A549 (cell line): ENCODE results near the gene ENHO. TPM values are rescaled to one million over a fixed set of nuclear protein-coding genes. Genes with fewer than 3 reads are reported as not detected.

Experiments used
- ATAC-seq, 2 experiments: fragments of 200-7000 bp in 1 of 2; fragments of >200 bp in 1 of 2; cut with Nextera tagmentation in 1 of 2; cut with Tn5 transposase in 1 of 2; 3 replicates each; pipeline versions ENCODE4 v1.8.0 to v1.9.1; 2018 to 2020; ENCODE audit warnings: mild to moderate bottlenecking in 1 of 2, moderate library complexity in 1 of 2
- CTCF ChIA-PET: fragments of 300-600 bp; sonication (Branson Sonifier 250); formaldehyde crosslinking; extraction: SDS; loops from one replicate; lab custom pipeline; 2021; ENCODE audit warnings: antibody characterized with exemption, inconsistent platforms; lab: Yijun Ruan, JAX
- POLR2A ChIA-PET: fragments of 350-600 bp; formaldehyde crosslinking; extraction: SDS; loops from one replicate; lab custom pipeline; 2021; ENCODE audit warnings: antibody characterized with exemption, inconsistent platforms; lab: Yijun Ruan, JAX
- DNase-seq, 2 experiments: peaks; one replicate each; pipeline versions ENCODE4 v3.0.0 to v3.0.0-alpha.2; 2011 to 2016; ENCODE audit warnings: low read depth in 1 of 2, low spot score in 1 of 2
- FAIRE-seq: peaks from 2 replicates; lab custom pipeline; 2011; peaks lifted over from hg19 to GRCh38; lab: Jason Lieb, UNC
- H3K27ac ChIP-seq, 2 experiments: fragments of >200 bp; sonication (Bioruptor Twin); formaldehyde crosslinking; 3 replicates each; pipeline ENCODE4 v1.5.1; 2016 to 2017
- H3K4me1 ChIP-seq: fragments of >200 bp; sonication (Bioruptor Twin); formaldehyde crosslinking; 3 replicates; pipeline ENCODE4 v1.6.1; 2016
- H3K4me2 ChIP-seq: fragments of >200 bp; sonication (Bioruptor Twin); formaldehyde crosslinking; 3 replicates; pipeline ENCODE4 v1.6.1; 2016
- H3K4me3 ChIP-seq: fragments of >200 bp; sonication (Bioruptor Twin); formaldehyde crosslinking; 3 replicates; pipeline ENCODE4 v1.5.1; 2016
- H3K9me3 ChIP-seq: fragments of >200 bp; sonication (Bioruptor Twin); formaldehyde crosslinking; 3 replicates; pipeline ENCODE4 v1.6.1; 2016
- ATOH8 ChIP-seq: fragments of 250-450 bp; sonication (Bioruptor Pico); IDR thresholded peaks from 2 replicates; pipeline ENCODE4 v1.5.0; 2020; ENCODE audit warnings: low read depth, mild to moderate bottlenecking, moderate library complexity
- BCL3 ChIP-seq: fragments of >200 bp; sonication (Bioruptor Twin); formaldehyde crosslinking; IDR thresholded peaks from 3 replicates; pipeline ENCODE4 v1.6.1; 2016
- CTCF ChIP-seq: fragments of >200 bp; sonication (Bioruptor Twin); formaldehyde crosslinking; IDR thresholded peaks from 3 replicates; pipeline ENCODE4 v1.5.1; 2016
- EP300 ChIP-seq, 2 experiments: fragments of >200 bp; sonication (Bioruptor Twin); formaldehyde crosslinking; IDR thresholded peaks; 2 replicates in 1 of 2; 3 replicates in 1 of 2; pipeline ENCODE4 v1.6.1; 2016 to 2017
- FOSL2 ChIP-seq, 2 experiments: fragments of 450-650 bp in 1 of 2; fragments of >200 bp in 1 of 2; sonication (Bioruptor Twin) in 1 of 2; formaldehyde crosslinking; IDR thresholded peaks; 2 replicates each; pipeline versions ENCODE4 v1.5.0 to v1.6.1; 2016 to 2020; ENCODE audit warnings: mild to moderate bottlenecking in 1 of 2, moderate library complexity in 1 of 2
- HES2 ChIP-seq: fragments of >200 bp; sonication (Bioruptor Twin); formaldehyde crosslinking; IDR thresholded peaks from 2 replicates; pipeline ENCODE4 v1.6.1; 2016
- HOXB13 ChIP-seq: fragments of 250-450 bp; sonication (Bioruptor Pico); IDR thresholded peaks from 2 replicates; pipeline ENCODE4 v1.5.0; 2020; ENCODE audit warnings: low read depth, mild to moderate bottlenecking, moderate library complexity
- PBX3 ChIP-seq: IDR thresholded peaks from 2 replicates; pipeline ENCODE4 v1.6.1; 2012
- PHF8 ChIP-seq: fragments of 200-600 bp; sonication (generic); IDR thresholded peaks from 2 replicates; pipeline ENCODE4 v1.6.1; 2016; ENCODE audit warnings: low read depth, mild to moderate bottlenecking, antibody characterized with exemption, moderate library complexity, borderline replicate concordance
- POLR2A ChIP-seq: IDR thresholded peaks from 2 replicates; pipeline ENCODE4 v1.6.1; 2012; ENCODE audit warnings: mild to moderate bottlenecking, low read length
- RCOR1 ChIP-seq: fragments of 150-350 bp; IDR thresholded peaks from 2 replicates; pipeline ENCODE4 v1.6.1; 2014; ENCODE audit warnings: antibody characterized with exemption, low read length, low read depth
- REST ChIP-seq: fragments of 200-600 bp; sonication (generic); IDR thresholded peaks from 2 replicates; pipeline ENCODE4 v1.6.1; 2016; ENCODE audit warnings: antibody characterized with exemption, mild to moderate bottlenecking, moderate library complexity
- TFCP2L1 ChIP-seq: fragments of 250-450 bp; sonication (Bioruptor Pico); IDR thresholded peaks from 2 replicates; pipeline ENCODE4 v1.5.0; 2021; ENCODE audit warnings: mild to moderate bottlenecking
- WGBS: methylation state at CpG from one replicate; pipeline ENCODE4 v1.1.6; 2017; ENCODE audit errors: missing lambda C conversion rate; 5-methylcytosine and 5-hydroxymethylcytosine counted together
- polyA plus RNA-seq, 4 experiments: library from polyadenylated mRNA; depleted of rRNA in 3 of 4; stranded (reverse); fragments of >200 nt; fragmentation: RNase III in 1 of 4; extraction: RNeasy Plus Mini Kit Qiagen cat#74134 plus additional on column Dnase treatment in 1 of 4; gene quantifications; 2 replicates in 3 of 4; 3 replicates in 1 of 4; pipeline ENCODE4 v1.2.3, GENCODE V29; 2011 to 2017

The ENHO gene
- polyA plus RNA-seq, 2 of the 4 experiments (the other 2 are of a cell fraction), result 0.28 to 1.7 TPM

- TF ChIP-seq BCL3, result no peak
- TF ChIP-seq REST, result no peak
Measured at GRCh38 chr9:34506623-34507022, 16.2 kb downstream of the ENHO start (continued).

GRCh38 chr9:34505370-34506120 lies 17.2 kb downstream of the ENHO start:
- WGBS, result 62% methylated on average over 5 of the region's 5 CpGs

More at GRCh38 chr9:34505370-34506120, 17.2 kb downstream of the ENHO start:
- DNase-seq (no peak), FAIRE-seq (no peak), ATAC-seq (no peak)
- Histone ChIP-seq H3K4me1 (peaks cover 6% of the 10 kb centered on the region; the same call in 1 of the 3 replicates), H3K4me3 (no peak overlapping the region), H3K9me3 (no peaks in the 10 kb centered on the region), H3K27ac (no peak overlapping the region), H3K4me2 (no peak overlapping the region)
- TF ChIP-seq TFCP2L1 (CRISPR knock-in tag) (no peak), RCOR1 (no peak), HES2 (no peak), PHF8 (no peak), FOSL2 (IDR thresholded peaks at IDR 0.05) (no peak), FOSL2 (CRISPR knock-in tag; IDR thresholded peaks at IDR 0.05) (no peak), HOXB13 (CRISPR knock-in tag) (no peak), POLR2A (no peak), ATOH8 (no peak), EP300 (IDR thresholded peaks at IDR 0.05) (no peak), REST (no peak), CTCF (no peak), PBX3 (no peak)
- ChIA-PET CTCF (interaction anchor here (1.2 to 7.1 kb wide), 10 partner anchors 8 to 173 kb away, joined by 3 to 107 read pairs (median 4); no protein-coding TSS in a partner anchor), POLR2A (no interaction called here)
